Dendritic cell treated with granulocyte-macrophage colony-stimulating factor and Interleukin-4, amounts not matched to agents 40 ng/mL and 50 ng/mL, for 4 days (primary cell): ENCODE data around the gene SZT2.
A peak's percentile ranks its signal among the peaks of the same experiment; 100 is the strongest.
"Not testable (repeated sequence)": the region's sequence is repeated elsewhere in the genome, so short reads cannot be mapped to it uniquely, and the experiment has no call there.

Experiments
- H3K27ac Mint-ChIP-seq: one replicate; pipeline ENCODE4 v1.8.0; 2022; ENCODE audit warnings: mild to moderate bottlenecking, mixed read lengths
- H3K27me3 Mint-ChIP-seq: one replicate; pipeline ENCODE4 v1.8.0; 2022; ENCODE audit warnings: mild to moderate bottlenecking, mixed read lengths
- H3K36me3 Mint-ChIP-seq: one replicate; pipeline ENCODE4 v1.8.0; 2022; ENCODE audit warnings: low read depth, mixed read lengths
- H3K4me1 Mint-ChIP-seq: one replicate; pipeline ENCODE4 v1.8.0; 2022; ENCODE audit warnings: low read depth, mixed read lengths
- H3K4me3 Mint-ChIP-seq: one replicate; pipeline ENCODE4 v1.8.0; 2022; ENCODE audit warnings: mild to moderate bottlenecking, moderate library complexity, mixed read lengths
- H3K9me3 Mint-ChIP-seq: one replicate; pipeline ENCODE4 v1.8.0; 2022; ENCODE audit warnings: mixed read lengths
- intact Hi-C: fragments of 100-400 bp; cut with micrococcal nuclease; formaldehyde crosslinking; loops from one replicate; pipeline ENCODE4 v1.15.0; 2022

The SZT2 gene

DNA sequence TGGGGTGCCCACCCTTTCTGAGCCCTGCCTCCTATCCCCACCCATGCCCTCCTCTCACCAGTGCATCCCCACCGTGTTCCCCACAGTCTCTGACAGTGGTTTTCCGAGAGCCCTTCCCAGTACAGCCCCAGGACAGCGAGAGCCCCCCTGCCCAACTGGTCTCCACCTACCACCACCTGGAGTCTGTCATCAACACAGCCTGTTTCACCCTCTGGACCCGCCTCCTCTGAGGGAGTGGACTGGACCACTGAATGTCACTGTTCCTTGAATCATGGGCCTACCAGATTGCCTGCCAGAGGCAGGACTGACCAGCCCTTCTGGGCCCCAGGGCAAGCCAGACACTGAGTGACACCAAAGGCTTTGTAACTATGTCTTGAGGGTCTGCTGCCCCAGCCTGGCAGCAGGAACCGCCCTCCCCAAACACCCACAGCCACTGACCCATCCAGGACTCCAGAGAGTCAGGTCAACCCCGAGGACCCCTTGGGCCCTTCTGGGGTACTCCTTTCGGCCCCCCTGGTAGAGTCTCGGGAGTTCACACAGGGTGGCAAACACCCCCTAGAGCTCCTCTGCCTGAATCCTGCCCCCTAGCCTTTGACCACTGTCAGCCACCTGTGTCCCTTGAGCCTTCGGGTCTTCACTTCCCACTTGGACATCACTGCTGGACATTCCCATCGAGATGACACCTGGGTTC lies 60.7 kb downstream of the SZT2 start:
- no peaks in the 10 kb centered on the region for H3K27me3 Mint-ChIP-seq
- H3K9me3 Mint-ChIP-seq, result no peaks in the 10 kb centered on the region
- peaks cover 17% of the 10 kb centered on the region for H3K4me1 Mint-ChIP-seq
- H3K4me3 Mint-ChIP-seq, result no peak overlapping the region
- intact Hi-C loops, result no loop called here
- H3K36me3 Mint-ChIP-seq, result peaks cover 76% of the 10 kb centered on the region
- no peak overlapping the region for H3K27ac Mint-ChIP-seq

- Mint-ChIP-seq H3K36me3 (peaks cover 68% of the 10 kb centered on the region), H3K9me3 (no peaks in the 10 kb centered on the region), H3K27ac (no peak overlapping the region), H3K4me3 (no peak overlapping the region), H3K4me1 (peaks cover 17% of the 10 kb centered on the region), H3K27me3 (peaks cover 4% of the 10 kb centered on the region)
- intact Hi-C loops, result no loop called here
These were observed 61.5 kb downstream of the SZT2 start for GRCh38 chr1:43451157-43451591.

DNA sequence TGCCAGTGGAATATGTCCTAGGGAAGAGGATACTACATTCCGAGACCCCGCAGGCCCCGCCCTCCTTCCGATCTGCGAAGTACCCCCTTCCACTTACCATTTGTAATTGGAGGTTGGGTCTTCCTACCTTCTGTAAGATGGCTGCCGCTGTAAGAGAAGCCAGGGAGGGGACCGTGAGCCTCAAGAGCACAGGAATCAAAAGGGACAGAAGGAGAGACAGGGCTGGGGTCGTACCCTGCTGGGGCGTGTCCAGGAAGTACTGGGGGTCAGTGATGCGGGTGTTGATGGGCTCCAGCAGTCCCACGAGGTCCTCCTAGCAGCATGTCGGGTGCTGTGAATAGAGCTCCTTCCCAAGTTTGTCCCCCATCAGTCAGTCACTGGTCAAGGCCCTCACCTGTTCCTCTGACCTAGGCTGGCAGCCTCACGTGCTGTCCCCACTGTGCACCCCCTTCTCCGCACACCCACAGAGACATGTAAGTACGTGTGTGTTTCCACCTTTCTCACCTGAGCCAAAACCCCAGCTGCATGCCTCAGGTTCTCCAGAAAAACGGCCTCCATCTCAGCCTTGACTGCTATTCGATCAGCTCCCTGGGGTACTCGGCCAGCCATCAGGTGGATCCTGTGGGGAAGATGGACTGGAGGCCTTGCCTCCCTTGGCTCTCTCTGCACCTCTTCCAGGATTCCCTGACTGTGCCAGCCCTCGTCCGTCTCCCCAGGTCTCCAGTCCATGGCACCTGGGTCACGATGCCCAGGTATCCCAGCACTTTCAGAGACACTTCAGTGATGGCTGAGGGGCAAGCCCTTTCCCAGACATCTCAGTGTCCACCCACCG lies 62.2 kb downstream of the SZT2 start:
- H3K4me3 Mint-ChIP-seq, result no peak overlapping the region
- H3K36me3 Mint-ChIP-seq, result peaks cover 61% of the 10 kb centered on the region
- H3K4me1 Mint-ChIP-seq, result peaks cover 17% of the 10 kb centered on the region
- no peaks in the 10 kb centered on the region for H3K9me3 Mint-ChIP-seq
- intact Hi-C loops, result no loop called here
- H3K27me3 Mint-ChIP-seq, result peaks cover 8% of the 10 kb centered on the region
- H3K27ac Mint-ChIP-seq, result peak overlapping the region; percentile 0

GRCh38 chr1:43452789-43453441 lies 63.2 kb downstream of the SZT2 start:
- intact Hi-C loops, result no loop called here
- Mint-ChIP-seq H3K27me3 (peaks cover 14% of the 10 kb centered on the region), H3K4me3 (peak overlapping the region; percentile 54), H3K36me3 (peaks cover 51% of the 10 kb centered on the region), H3K27ac (no peak overlapping the region), H3K9me3 (no peaks in the 10 kb centered on the region), H3K4me1 (peaks cover 18% of the 10 kb centered on the region)

DNA sequence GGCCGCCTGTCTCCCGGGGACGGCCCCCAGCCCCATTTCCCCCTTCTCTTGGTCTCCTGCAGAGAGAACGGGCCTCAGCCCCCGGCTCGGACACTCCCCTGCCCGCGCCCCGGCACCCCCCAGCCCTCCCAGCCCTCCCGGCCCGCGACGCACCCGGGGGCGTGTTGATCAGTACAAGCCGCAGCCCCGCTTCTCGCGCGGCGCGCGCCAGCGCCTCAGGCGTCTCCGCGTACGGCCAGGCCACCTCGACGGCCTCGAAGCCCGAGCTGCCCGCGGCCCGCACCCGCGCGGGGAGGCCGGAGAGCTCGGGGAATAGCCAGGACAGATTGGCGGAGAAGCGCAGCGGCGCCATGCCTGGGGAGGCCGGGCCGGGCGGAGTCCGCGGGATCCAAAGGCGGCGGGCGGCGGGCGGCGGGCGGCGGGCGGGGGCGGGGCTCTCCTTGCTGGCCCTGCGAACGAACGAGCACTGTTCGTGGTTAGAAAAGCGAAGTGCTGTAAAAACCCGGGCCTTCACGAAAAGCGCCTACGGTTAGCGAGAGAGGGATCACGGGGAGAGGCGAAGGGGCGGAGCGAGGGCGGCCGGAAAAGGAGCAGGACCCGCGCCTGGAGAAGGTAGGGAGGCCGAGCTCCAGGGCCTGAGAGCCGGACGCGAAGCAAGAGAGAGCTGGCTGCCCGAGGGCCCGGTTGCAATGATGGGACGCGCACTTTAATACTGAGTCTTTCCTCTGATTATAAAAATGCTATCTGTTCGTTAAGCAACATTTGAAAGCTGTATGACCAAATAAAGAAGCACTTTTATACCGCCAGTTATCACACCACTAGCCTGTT lies 64.0 kb downstream of the SZT2 start, which contains the start of gene HYI:
Gene HYI (minus strand): TSS at position 490 of the 828 bp plus-strand sequence. CDS start 138 bp downstream, at position 352.
- peaks cover 23% of the 10 kb centered on the region for H3K4me1 Mint-ChIP-seq
- intact Hi-C loops, result no loop called here
- peak within 1 kb of the TSS; percentile 76 for H3K4me3 Mint-ChIP-seq

DNA sequence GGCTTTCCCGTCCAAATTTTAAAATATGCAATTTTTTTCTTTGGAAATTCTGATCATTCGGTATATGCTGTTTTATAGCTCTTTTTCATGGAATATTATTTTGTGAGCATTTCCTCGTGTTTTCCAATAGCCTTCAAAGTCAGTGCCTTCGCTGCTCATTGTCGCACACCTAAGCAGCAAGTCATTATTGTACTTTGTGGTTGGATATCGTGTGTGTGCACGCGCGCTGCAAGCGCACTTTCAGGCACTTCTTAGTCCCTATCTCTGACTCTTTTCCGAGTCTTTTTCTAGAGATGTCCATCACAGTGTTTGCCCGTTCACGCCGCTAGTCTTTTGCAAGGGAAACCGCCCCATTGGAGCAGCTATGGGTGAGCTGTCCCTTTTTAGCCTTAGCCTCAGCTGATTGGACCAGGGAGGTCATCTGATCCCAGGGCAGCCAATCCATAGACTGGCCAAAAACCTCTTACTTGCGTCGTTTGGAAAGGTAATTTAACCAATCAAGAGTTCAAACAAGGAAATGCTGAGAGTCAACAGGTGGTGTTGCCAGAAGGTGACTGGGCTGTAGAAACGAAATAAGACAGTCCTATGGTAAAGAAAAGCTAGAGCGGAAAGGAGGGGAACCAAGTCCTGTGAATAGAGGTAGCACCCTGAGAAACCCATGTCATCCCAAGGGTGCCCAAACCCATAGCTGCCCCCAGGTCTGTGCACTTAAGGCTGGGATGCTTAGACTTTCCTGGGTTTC lies 64.7 kb downstream of the SZT2 start:
- Mint-ChIP-seq H3K9me3 (no peaks in the 10 kb centered on the region), H3K4me3 (peak overlapping the region; percentile 76), H3K36me3 (peaks cover 35% of the 10 kb centered on the region), H3K27me3 (peaks cover 22% of the 10 kb centered on the region), H3K4me1 (peaks cover 23% of the 10 kb centered on the region), H3K27ac (peak overlapping the region; percentile 77)
- intact Hi-C loops, result no loop called here

More for the DNA sequence above, 64.0 kb downstream of the SZT2 start, which contains the start of gene HYI:
- Mint-ChIP-seq H3K36me3 (peaks cover 43% of the 10 kb centered on the region), H3K27me3 (peaks cover 19% of the 10 kb centered on the region), H3K27ac (peak within 1 kb of the TSS; percentile 77), H3K9me3 (no peaks in the 10 kb centered on the region)

DNA sequence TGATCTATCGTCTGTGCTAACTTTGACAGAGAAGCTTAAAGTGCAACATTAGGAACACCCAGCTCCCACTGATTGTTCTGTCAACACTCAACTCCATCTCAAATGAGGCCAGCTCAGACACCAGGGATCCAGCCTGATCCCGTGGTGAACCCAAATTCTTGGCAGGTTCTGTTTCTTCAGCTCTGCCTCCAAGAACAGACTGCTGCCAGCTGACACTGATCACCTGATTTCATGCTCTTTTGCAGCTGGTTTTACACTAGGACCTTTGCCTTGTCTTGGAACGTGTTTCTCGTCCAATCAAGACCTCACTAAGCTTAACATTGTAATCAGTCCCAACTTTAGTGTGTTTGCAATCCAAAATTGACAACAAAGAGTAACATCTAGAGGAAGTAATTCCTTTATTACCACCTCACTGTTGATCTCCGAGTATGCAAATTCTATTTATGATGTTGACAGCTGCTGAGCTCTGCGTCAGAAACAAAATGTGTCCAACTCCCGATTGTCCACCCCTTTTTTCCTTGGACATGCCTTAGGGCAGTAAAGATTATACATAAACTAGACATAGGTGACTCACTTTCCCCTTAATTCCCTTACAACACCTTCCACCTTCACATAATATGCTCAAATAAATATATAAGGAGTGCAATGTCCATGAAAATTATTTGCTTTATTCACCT lies 65.7 kb downstream of the SZT2 start:
- H3K36me3 Mint-ChIP-seq, result peaks cover 26% of the 10 kb centered on the region
- intact Hi-C loops, result no loop called here

GRCh38 chr1:43458379-43458778 lies 68.7 kb downstream of the SZT2 start:
- H3K27ac Mint-ChIP-seq, intact Hi-C loops: not testable (repeated sequence)

More for the DNA sequence above, 65.7 kb downstream of the SZT2 start:
- Mint-ChIP-seq H3K9me3 (no peaks in the 10 kb centered on the region), H3K4me3 (no peak overlapping the region), H3K4me1 (peaks cover 23% of the 10 kb centered on the region), H3K27ac (no peak overlapping the region), H3K27me3 (peaks cover 22% of the 10 kb centered on the region)

DNA sequence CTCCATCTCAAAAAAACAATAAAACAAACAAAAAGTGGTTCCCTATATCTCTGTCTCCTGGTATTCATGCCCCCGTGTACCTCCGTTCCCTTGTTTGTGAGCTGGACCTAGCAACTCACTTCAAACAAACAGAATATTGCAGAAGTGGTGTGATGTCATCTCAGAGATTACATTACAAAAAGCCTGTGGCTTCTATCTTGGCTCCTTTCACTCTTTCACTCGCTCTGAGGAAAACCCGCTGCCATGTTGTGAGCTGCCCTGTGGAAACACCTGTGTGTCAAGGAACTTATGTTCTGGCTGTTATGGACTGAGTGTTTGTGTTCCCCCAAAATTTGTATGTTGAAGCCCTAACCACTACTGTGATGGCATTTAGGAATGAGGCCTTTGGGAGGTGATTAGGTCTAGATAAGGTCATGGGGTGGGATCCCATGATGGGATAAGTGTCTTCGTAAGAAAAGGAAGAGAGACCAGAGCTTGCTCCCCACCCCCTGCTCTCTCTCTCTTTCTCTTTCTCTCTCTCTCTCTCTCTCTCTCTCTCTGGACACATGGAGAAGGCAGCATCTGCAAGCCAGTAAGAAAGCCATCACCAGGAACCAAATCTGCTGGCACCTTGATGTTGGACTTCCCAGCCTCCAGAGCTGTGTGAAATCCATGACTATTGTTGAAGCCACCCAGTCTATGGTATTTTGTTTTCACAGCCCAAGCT lies 71.4 kb downstream of the SZT2 start:
- Mint-ChIP-seq H3K4me1 (peaks cover 7% of the 10 kb centered on the region), H3K9me3 (no peaks in the 10 kb centered on the region), H3K27me3 (peaks cover 19% of the 10 kb centered on the region), H3K36me3 (no peaks in the 10 kb centered on the region), H3K4me3 (no peak overlapping the region), H3K27ac (no peak overlapping the region)
- intact Hi-C loops, result no loop called here

More at GRCh38 chr1:43458379-43458778, 68.7 kb downstream of the SZT2 start:
- not testable (repeated sequence) for H3K36me3 Mint-ChIP-seq, H3K9me3 Mint-ChIP-seq, H3K4me3 Mint-ChIP-seq
- Mint-ChIP-seq H3K27me3 (peaks cover 23% of the 10 kb centered on the region), H3K4me1 (peaks cover 14% of the 10 kb centered on the region)

GRCh38 chr1:43463479-43463878 lies 73.8 kb downstream of the SZT2 start:
- no peak overlapping the region for H3K4me3 Mint-ChIP-seq
- intact Hi-C loops, result no loop called here
- no peaks in the 10 kb centered on the region for H3K9me3 Mint-ChIP-seq
- H3K27me3 Mint-ChIP-seq, result peaks cover 6% of the 10 kb centered on the region
- H3K27ac Mint-ChIP-seq, result no peak overlapping the region
- no peaks in the 10 kb centered on the region for H3K36me3 Mint-ChIP-seq
- H3K4me1 Mint-ChIP-seq, result peaks cover 7% of the 10 kb centered on the region

DNA sequence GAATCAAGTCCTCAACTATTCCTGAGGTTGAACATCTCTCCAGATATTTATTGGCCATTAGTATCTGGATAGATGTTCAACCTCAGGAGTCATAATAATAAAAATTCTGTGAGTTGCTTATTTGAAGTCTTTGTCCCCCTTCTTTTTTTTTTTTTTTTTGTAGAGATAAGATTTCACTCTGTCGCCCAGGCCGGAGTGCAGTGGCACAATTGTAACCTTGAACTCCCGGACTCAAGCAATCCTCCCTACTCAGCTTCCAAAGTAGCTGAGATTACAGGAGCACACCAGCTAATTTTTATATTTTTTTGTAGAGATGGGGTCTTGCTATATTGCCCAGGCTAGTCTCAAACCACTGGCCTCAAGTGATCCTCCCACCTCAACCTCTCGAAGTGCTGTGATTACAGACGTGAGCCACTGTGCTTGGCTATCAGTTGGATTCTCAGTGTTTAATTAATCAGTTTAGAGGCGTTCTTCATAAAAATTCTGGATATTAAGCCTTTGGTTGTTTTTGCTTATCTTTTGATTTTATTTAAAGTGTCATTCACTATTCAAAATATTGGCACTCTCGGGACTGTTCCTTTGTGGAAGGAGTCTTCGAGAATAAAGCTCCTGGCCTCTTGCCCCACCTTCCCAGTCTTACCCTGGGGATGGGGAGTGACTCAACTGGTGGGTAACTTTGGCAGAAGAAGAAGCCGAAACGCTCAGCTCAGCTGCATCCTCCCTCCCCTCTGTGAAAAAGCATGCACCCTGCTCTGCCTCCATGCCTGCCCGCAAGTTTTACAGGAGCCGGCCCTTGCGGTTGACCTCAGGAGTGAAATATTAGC lies 75.2 kb downstream of the SZT2 start:
- intact Hi-C loops, result no loop called here

More for the DNA sequence above, 75.2 kb downstream of the SZT2 start:
- no peaks in the 10 kb centered on the region for H3K9me3 Mint-ChIP-seq
- H3K36me3 Mint-ChIP-seq, result no peaks in the 10 kb centered on the region
- peaks cover 7% of the 10 kb centered on the region for H3K4me1 Mint-ChIP-seq
- H3K4me3 Mint-ChIP-seq, result no peak overlapping the region
- H3K27me3 Mint-ChIP-seq, result peaks cover 1% of the 10 kb centered on the region
- no peak overlapping the region for H3K27ac Mint-ChIP-seq
